GM18519 (cell line): Measurements from ENCODE around the gene CD34.

Source experiments
- ATAC-seq: cut with Tn5 transposase; IDR thresholded peaks from one replicate; pipeline ENCODE4 v1.9.1; 2021; ENCODE audit warnings: mild to moderate bottlenecking, moderate library complexity; ENCODE audit not compliant: unreplicated experiment, low FRiP score

CD34 gene

DNA sequence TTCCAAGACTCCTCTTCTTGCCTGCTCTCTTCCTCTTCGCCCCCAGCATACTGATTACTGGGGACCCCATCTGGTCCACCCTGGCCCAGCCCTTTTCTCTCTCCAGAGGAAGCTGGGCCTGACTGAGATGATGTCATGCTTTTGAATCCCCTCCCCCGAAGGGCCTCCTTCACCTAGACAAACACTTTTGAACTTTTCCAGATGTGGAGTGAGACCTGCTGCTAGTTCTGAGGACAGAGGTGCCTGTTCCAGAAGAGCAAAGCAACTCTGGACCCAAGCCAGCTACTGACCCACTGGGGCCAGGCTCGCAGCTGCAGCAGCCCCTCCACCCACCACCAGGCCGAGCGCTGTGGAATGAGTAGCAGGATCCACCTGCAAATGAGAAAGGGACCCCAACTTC is 8.4 kb downstream of the CD34 start:
- no peak for ATAC-seq

DNA sequence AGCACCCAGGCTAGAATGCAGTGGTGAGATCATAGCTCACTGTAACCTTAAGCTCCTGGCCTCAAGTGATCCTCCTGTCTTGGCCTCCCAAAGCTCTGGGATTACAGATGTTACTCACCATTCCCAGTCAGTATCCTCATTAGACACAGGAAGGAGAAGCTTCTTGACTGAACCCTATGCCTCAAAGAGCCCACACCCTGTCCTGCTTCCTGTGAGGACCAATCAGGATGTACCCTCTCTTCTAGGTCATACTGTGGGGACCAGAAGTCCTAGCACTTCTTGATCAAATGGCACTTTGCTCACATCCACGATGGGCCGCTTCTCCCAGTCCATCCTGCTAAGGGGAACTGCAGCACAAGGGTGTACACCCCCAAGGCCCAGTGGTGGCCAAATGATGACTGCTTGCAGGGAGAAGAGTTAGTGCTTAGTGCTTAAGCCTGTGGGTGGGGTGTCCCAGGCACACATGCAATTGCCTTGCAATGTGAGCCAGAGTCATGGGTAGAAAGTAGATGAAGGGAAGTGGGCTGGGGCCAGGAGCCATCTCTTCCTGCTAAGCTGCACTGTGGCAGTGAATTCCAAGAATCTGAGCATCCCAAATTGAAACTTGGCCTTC is 9.8 kb downstream of the CD34 start:
- ATAC-seq = no peak

DNA sequence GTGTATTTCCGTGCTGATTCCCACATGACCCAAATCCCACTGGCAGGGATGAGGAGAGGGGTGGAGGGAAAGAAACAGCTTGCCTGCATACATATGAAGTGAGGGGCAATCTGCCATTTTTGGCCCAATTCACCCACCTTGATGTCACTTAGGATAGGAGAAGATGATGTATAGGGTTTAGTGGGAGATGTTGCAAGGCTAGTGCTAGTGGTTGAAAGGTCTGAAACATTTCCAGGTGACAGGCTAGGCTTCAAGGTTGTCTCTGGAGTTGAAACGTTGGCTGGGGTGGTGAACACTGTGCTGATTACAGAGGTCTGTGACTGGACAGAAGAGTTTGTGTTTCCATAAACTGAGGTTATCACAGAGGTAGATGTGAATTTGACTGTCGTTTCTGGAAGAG is 12.1 kb downstream of the CD34 start:
- no peak for ATAC-seq

DNA sequence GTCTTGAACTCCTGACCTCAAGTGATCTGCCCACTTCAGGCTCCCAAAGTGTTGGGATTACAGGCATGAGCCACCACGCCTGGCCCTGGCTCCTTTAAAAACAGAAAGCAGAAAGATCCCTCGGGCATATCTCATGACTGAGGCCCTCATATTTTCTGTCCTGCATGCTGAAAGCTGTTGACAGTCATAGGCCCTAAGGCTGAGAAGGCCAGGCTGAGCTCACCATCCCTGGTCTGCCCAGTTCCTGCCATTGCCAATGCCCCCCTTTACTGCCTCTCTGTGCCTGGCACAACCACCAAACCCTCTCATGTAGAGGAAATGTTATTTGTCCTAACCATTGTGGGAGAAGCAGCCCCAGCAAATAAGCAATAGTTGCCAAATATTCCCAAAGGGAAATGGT is 12.7 kb downstream of the CD34 start:
- ATAC-seq = no peak

DNA sequence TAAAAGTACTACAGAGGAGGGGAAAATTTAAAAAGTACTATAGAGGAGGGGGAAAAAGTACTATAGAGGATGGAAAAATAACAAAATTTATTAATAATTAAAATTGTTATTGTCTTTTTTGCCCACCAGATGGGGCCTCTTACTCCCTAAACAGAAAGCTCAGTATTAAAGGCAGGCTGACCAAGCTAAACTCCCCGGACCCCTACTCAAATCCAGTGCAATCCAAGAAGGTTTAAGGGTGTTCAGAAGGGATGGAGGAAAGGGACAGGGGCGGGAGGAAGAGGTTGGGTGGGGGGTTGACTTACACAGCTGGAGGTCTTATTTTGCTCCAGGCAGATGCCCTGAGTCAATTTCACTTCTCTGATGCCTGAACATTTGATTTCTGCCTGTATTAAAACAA is 13.7 kb downstream of the CD34 start:
- no peak for ATAC-seq

DNA sequence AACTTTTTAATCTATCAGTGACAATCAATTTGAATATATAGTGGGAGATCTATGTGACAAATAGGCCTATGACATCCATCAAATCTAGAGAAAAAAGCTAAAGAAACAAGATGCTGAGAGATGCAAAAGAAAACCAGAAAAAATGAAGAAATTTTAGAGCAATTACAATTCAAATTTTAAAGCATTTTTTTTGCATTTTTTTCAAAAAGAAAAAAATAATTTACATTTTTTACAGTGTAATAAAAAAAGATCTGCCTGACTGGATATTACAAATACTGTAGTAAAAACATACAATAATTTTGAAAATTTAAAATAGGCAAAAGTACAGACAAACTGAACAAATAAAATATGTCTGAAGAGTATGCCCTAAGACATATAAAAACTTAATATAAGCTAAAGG is 14.4 kb downstream of the CD34 start:
- no peak for ATAC-seq

DNA sequence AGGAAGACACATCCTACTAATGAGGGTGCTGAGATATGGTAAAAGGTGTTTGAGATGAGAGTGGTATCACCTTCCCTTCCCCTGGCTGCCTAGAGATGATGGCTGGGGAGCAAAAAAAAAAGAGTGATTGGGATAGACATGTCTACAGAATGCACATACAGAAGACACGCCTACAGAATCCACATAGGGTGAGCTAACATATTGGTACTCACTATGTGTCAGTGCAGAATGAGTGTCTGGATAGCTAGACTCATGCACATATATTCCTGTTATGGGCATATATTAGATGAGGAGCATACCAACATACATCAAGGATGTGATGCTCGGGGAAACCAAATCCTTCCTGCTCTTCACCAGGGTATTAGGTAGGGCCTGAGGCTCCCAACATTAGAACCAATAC is 16.2 kb downstream of the CD34 start:
- ATAC-seq = no peak

DNA sequence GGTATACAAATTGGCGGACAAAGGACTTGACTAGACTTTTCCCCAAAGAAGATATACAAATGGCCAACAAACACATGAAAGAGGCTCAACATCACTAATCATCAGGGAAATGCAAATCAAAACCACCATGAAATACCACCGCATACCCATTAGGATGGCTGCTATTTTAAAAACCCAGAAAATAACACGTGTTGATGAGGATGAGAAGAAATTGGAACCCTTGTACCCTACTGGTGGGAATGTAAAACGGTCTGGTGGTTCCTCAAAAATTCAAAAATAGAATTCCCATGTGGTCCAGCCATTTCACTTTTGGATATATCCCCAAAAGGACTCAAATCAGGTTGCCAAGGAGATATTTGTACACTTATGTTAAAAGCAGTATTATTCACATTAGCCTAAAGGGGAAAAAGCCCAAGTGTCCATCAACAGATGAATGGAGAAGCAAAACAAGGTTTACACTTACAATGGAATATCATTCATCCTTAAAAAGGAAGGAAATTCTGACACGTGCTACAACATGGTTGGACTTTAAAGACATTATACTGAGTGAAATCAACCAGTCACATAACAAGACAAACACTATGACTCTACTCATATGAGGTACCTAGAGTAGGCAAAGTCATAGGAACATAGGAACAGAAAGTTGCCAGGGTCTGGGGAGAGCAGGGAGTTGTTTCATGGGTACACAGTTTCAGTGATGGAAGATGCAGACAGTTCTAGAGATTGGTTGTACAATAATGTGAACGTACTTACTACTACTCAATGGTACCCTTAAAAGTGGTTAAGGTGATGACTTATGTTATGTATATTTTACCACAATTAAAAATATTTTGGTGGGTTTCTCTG is 17.0 kb downstream of the CD34 start:
- ATAC-seq = no peak

DNA sequence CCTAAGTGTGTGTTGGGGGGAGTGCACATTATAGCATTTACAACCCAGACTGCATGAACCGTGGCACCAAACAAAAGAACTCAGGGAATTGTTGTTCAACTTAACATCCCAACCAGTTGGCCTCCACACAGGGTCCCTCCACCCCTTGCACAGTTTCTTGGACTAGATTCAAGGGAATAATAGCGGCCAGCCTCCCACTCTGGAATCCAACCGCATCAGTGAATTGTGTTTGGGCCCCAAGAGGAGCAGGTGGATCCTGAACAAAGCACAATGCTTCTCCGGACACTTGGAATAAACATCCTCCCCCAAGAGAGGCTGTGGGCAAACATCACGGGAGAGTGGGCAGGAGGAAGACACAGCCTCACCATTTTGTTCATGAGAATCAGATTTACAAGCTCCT is 18.2 kb downstream of the CD34 start:
- ATAC-seq = no peak

DNA sequence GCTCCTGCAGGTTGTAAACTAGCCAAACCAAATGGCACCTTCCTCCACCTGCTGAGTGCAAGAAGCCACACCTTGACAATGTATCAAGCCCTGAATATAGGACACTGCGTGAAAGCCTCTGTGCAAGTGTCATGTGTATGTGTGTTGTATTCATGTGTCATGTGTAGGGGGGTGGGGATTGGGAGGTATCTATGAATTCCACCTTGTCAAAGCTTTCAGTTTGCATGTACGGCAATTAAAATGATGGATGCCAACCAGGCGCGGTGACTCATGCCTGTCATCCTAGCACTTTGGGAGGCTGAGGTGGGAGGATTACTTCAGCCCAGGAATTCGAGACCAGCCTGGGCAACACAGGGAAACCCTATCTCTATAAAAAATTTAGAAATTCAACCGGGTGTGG is 19.8 kb downstream of the CD34 start:
- no peak for ATAC-seq

DNA sequence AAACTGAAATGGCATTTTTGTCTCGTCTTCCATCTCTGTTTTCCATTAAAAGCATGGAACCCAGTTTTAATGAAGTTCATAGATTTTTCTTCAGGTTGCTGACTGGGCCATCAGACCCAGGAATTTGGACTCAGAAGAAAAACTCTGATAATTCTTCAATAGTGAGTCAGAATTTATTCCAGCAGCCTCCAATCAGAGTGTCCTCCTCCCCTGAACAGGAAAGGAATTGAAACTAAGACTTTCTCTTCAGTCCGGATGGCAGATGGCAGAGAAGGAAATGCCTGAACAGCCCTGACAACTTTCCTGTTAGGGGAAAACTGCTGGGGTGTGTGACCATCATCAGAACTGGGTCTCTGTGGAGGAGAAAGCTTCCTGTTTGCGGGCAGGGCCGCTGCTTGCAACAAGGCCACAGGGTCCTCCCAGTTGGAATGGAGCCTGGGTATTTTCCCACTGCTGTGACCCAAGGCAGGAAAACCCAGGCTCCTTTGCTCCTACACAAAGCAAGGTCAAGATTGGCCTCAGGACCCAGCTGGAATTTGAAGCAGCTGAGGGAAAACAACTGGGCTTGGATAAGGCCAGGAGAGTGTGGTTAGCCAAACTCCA is 20.7 kb downstream of the CD34 start:
- ATAC-seq = no peak

DNA sequence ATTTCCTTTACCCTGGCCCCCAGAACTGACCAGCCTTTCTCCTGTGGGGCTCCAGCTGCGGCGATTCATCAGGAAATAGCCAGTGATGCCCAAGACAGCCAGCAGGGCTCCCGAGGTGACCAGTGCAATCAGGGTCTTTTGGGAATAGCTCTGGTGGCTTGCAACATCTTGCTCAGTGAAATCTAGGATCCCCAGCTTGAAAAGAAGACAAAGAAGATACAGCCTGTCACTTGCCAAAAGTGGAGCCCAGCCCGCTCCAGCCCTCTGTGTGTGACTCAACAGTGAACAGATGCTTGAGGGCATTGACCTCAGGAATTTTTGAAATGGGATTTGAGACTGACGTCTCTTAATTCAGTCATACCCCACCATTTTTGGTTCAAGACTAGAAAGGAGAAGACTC is 22.3 kb downstream of the CD34 start:
- ATAC-seq = no peak

DNA sequence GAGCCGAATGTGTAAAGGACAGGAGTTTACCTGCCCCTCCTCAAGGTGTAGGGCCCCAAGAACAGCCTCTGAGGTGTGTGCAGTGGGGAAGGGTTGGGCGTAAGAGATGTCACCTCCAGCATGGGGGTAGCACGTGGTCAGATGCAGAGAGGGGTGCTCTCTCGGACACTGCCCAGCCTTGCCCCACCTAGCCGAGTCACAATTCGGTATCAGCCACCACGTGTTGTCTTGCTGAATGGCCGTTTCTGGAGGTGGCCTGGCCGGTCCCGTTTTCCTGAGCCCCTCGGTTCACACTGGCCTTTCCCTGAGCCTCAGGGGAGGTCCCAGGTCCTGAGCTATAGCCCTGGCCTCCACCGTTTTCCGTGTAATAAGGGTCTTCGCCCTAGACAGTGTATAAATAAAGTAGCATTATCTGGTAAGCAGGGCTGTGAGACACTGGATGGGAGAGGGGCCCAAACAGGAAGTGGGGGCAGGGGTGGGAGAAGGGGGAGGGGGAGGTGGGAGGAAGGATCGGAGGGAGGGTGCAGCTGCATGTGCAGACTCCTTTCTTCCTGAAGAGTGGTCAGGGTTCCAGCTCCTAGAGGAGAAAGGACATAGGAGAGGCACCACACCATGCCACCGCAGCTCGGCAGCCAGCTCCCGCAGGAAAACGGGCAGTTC is 23.3 kb downstream of the CD34 start:
- no peak for ATAC-seq

DNA sequence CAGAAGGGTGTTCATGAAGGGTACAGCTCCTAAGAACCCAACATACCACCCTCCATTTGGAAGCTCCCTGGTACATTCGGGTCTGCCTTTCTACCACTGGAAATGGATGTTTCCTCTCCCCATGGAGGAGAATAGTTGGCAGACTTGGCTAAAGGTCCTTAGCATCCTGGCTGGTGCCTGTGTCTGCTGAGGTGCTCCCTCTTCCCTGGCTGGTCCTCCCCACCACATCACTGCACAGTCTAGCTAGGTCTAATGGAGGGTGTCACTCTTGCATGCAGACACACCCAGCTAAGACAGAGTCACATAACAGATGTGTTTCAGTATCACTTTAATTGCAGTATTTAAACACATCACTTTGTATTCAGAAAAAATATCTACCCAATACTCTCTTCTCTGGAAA is 24.7 kb downstream of the CD34 start:
- no peak for ATAC-seq

DNA sequence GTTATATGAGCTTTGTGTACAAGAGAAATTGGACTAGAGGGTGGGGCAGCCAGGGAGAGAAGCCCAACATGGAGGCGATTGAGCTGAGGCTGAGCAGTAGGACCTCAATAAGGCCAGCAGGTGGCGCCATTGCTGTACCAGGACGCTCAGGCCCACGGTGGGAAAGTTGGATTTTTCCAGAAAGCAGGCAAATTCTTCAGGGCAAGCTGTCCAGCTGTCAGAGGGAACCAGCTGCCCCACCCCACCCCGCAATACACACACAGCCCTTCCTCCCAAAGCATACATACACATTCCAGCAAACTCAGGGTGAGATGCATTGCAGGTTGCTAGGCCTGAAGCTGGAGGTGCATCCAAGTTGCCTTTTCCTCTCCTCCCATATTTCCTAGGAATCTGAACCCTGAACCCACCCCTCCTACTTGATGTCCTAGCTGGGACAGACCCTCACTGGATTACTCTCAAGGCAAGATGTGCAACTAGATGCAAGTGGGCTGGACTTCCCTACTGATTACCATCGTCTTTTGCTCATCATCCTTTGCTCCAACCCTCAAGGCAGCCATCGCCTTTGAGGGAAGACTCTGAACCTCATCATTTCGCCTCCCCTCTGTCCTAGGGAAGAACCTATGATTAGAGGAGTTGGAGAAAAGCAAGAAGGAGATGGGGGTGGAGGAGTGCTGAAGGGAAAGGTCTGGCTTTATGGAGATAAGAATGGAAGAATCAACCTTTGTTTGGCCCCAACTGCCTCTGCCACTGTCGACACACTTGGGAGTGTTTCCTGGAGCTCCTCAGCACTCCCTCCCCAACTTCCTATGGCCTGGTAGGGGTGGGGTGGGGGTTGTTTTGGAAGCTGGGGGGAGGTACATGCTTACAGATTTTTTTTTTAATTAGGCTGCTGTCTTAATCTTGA is 25.5 kb downstream of the CD34 start:
- ATAC-seq = no peak

DNA sequence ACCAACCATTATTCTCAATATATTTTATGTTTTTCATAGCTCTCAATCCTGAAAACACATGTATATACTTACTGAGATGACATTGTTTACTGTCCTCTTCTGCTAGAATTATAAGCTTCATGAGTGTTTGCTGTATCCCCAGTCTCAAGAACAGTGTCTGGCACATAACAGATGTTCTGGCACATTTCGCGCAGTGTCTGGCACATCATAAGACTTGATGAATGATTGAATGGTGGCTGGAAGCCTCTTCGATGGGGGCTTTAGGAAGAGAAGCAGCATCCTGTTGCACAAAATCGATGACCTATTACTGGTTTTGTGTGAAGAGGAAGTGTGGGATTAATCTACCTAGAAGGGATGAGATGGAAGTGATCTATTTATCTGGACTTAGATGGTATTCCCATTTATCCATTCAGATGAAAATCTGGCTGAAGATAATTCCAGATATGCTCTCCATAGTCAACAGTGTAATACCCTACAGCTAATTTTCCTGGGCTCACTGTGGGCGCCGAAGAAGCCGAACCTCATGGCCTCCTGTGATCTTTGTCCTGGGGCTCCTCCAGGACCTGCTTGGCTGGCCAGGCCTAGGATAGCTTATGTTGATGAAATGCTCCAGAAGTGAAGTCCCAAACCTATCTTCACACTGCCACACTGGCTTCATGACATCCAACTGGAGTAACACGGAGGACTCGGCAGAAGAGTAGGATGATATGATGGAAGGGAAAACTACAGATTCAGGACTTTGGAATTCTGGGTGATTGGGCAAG is 26.5 kb downstream of the CD34 start:
- ATAC-seq = no peak

DNA sequence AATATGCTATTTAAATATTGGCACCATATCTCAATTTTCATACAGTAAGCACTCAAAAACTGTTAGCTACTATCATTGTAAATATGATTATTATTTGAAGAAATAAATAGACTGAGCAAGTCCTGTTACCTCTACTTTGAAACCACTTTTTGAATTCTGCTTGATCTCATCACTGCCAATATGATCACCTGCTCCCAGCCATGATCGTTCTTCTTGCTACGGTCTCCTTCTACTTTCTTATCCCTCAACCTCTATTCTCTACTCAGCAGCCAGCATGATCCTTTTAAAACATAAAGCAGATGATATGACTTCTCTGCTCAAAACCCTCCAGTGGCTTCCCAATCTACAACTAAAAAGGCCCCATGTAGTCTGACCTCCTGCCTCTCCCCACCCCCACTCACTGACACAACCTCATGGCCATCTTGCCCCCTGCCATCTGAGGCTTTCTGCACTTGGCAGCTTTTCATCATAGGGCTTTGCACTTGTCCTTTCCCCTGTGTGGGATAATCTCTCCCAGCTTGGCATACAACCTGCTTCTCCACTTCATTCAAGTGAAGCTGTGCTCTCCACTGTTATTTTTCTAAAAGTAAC is 27.2 kb downstream of the CD34 start:
- no peak for ATAC-seq

DNA sequence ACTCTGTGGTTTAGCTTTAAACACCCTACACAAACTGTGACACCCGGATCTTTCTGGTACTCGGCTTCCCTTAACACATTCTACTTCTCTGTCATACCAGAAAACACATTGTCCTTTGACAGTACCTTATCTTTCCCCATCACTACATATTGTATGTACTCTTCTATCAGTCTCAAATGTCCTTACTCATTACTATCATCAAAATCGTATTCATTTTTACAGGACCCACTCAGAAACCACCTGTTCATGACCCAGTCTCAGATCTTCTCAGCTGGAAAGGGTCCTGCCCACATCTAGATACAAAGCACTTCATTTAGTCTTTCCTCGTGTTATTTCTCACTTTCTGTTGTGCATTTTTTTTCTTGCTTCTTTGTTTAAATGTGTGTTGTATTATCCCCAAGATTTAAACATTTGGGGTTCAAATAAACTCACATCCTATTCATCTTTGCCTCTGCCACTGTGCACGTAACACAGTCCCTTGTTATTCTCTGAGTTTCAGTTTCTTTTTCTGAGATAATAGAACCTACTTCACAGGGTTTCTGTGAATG is 27.7 kb downstream of the CD34 start:
- peak; percentile 48 for ATAC-seq

DNA sequence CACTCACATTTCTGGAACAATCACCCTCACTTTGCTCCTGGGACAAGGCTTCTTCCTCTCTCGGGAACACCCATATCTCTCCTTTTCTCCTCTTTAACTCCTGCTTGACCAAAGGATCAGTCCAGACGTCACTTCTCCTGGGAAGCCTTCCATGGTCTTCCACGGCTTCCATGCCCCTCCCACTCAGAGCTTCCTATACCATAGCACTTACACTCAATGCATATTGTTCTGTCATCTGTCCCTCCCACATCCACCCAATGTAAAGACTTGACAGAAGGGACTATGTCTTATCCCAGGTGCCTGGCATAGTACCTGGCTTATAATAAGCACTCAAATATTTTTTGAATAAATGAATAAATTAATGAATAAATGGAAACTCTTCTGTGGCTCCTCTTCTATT is 28.2 kb downstream of the CD34 start:
- ATAC-seq = no peak
